D721Med (cell line): ENCODE data around the gene GNAL.

Experiments
- DNase-seq: peaks from one replicate; pipeline ENCODE4 v3.0.0; 2011; ENCODE audit warnings: low spot score; ENCODE audit not compliant: insufficient read length
- FAIRE-seq: peaks from 2 replicates; lab custom pipeline; 2011; peaks lifted over from hg19 to GRCh38; lab: Jason Lieb, UNC
- TF ChIP-seq, protein P1 (sequence below): IDR thresholded peaks from 2 replicates; pipeline ENCODE4 v1.5.1; 2012; ENCODE audit warnings: mild to moderate bottlenecking, control low read depth; ENCODE audit not compliant: insufficient read depth; ENCODE audit errors: missing control alignments

Gene GNAL

DNA sequence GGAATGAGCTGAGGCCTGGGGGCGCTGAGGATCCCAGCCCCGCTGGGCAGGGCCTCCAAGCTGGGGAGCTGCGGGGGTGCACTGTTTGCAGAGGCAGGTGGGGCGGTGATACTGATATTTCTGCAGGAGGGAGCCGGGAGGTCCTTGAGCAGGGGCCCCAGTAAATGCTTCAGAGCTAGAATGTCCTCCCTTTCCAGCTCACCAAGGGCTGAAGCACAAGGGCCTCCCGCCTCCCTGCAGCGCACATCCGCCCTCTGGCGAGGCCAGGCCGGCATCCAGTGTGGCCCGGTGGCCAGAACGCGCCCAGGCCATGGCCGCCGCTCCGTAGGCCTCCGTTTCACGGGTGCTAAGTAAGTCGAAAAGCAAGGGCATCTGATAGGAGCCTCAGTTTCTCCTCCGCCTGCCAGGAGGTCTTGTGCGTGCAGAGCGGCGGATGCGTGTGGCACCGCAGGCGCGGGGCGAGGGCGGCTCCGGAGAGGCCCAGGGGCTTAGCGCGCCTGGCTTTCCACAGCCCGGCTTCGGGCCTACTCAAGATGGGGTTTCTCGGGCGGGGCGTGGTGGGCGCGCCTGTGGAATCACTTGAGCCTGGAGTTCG lies 132.7 kb downstream of the GNAL start:
- FAIRE-seq, result no peak
- TF ChIP-seq, protein P1, sequence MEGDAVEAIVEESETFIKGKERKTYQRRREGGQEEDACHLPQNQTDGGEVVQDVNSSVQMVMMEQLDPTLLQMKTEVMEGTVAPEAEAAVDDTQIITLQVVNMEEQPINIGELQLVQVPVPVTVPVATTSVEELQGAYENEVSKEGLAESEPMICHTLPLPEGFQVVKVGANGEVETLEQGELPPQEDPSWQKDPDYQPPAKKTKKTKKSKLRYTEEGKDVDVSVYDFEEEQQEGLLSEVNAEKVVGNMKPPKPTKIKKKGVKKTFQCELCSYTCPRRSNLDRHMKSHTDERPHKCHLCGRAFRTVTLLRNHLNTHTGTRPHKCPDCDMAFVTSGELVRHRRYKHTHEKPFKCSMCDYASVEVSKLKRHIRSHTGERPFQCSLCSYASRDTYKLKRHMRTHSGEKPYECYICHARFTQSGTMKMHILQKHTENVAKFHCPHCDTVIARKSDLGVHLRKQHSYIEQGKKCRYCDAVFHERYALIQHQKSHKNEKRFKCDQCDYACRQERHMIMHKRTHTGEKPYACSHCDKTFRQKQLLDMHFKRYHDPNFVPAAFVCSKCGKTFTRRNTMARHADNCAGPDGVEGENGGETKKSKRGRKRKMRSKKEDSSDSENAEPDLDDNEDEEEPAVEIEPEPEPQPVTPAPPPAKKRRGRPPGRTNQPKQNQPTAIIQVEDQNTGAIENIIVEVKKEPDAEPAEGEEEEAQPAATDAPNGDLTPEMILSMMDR, result no peak
- no peak for DNase-seq

DNA sequence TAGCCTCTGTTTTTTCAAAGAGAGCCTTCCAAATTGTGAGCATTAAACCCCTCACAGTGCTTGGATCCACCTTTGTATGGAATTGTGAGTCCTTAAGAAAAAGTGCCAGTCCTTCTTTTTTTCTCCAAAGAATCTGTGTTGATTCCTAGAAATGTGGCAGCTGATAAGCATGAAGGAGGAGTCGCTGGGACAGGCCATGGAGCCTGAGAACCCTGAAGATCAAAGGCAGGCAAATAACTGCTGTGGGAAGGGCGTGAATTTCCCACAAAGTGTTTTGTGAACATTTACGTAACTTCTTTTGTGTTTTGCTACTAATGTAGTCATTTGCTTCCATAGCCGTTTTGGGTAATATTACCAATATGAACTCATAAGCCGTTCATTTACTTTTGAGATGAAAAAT lies 134.5 kb downstream of the GNAL start:
- TF ChIP-seq, protein P1, result no peak
- DNase-seq (no peak), FAIRE-seq (no peak)

DNA sequence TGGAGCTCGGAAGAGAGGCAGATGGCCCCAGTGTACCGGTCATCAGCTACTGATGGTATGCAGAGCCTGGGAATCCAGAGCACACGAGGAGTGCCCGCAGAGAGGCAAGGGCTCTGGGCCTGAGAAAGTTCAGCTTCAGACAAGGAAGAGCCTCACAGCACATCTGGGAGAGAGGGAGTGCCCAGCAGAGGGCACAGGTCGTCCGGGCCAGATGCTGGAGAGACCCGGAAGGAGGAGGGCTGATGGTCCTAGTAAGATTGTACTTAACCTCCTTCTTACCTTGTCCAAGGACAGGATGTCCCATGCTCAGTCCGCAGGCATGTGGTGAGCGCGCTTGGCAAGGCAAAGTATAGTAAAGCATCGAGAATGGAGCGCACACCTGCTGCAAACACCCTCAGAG lies 137.8 kb downstream of the GNAL start:
- DNase-seq (no peak), FAIRE-seq (no peak)
- TF ChIP-seq, protein P1, result no peak

DNA sequence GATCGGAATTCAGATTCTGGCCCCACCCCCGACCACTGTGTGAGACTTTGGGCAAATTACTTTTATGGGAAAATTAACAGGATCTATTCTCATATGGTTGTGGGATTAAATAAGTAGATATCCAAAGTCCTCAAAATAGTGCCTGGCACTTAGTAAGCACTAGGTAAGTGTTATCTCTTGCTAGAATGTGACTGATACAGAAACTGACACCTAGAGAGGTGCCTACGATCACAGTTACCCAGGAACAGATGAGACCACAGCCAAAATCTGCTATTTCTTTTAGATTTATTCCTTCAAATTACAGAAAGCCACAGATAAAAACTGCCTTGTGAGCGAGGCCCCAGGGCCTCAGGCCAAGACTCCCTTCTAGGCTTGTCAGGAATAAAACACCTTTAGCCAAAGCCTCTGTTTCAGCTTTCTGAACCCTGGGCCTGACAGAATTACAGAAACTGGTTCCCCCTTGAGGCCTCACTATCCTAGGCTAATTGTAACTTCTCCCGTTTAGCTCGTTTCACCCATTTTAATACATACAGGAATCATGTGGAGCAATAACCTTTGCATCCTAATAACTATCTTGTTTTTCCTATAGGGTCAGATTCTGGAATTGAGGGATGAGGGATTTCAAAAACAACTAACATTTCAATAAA lies 139.8 kb downstream of the GNAL start:
- TF ChIP-seq, protein P1, result no peak
- FAIRE-seq, result no peak

DNA sequence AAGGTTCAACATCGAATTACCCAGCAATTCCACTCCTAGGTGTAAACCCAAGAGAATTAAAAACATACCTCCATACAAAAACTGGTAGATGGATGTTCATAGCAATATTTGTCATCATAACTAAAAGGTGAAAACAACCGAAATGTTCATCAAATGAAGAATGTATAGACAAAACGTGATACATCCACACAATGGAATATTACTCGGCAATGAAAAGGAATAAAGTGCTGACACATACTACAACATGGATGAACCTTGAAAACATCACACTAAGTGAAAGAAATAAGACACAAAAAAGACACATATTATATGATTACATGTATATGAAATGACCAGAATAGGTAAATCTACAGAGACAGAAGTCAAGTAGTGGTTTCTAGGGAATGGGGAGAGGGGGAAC lies 141.5 kb downstream of the GNAL start:
- no peak for DNase-seq
- TF ChIP-seq, protein P1, result no peak
- no peak for FAIRE-seq

More for the DNA sequence above, 139.8 kb downstream of the GNAL start:
- DNase-seq, result no peak

DNA sequence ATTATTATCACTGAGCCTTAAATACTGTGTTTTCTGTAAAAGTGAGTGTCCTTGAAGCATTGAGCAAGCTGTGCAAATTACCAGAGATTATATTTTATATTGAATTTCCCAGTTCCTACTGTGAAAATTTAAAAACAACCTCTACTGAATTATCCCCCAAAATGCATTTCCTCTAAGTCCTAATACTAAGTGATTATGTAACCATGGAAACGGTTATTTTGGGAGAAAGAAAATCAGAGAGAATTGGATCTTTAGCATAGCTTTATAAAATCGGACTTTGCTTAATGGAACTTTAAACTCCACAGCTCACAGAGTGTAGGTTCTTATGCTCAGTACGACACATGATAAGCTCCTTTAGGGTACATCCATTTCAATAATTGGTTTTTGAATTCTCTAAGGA lies 142.9 kb downstream of the GNAL start:
- TF ChIP-seq, protein P1, result no peak
- FAIRE-seq (no peak), DNase-seq (no peak)

DNA sequence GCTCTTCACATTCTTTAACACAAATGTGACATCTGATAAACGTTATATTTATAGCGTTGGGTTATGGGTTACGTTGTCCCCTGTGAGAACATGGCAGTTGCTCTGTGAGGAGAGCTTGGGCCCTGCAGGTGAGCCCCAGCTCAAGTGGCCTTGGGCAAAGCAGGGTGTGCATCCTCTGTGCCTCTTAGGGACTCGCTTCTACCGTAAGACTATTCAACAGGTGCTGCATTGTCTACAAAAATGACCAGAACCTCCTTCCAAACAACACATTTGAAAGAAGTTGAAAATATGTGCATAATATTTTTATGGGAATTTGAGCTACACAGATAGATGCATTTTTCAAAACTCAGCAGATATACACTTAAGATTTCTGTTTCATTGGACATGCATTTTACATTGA lies 145.7 kb downstream of the GNAL start:
- FAIRE-seq (no peak), DNase-seq (no peak)
- TF ChIP-seq, protein P1, result no peak
